ENCODE results near the gene COX7A2.

Gene COX7A2

GRCh38 chr6:75283907-75284631, 40.5 kb upstream of the COX7A2 start:
- intact Hi-C loops (cut with DNase I; ENCODE audit: low total_unique reads), result no loop called here
- no peaks in the 10 kb centered on the region for H3K27me3 ChIP-seq
- peaks cover 0 to 65% (median 28%) of the 10 kb centered on the region in 4 donors for H3K4me1 ChIP-seq
- peak overlapping the region; percentile 90 to 92 for H3K27ac ChIP-seq
- DNase-seq, result no peak
- no peak for TF ChIP-seq CTCF (IDR thresholded peaks at IDR 0.05)
- H3K4me3 ChIP-seq, result peak overlapping the region; percentile 79 to 89
- H3K36me3 ChIP-seq, result no peaks in the 10 kb centered on the region
- no peaks in the 10 kb centered on the region for H3K9me3 ChIP-seq

DNA sequence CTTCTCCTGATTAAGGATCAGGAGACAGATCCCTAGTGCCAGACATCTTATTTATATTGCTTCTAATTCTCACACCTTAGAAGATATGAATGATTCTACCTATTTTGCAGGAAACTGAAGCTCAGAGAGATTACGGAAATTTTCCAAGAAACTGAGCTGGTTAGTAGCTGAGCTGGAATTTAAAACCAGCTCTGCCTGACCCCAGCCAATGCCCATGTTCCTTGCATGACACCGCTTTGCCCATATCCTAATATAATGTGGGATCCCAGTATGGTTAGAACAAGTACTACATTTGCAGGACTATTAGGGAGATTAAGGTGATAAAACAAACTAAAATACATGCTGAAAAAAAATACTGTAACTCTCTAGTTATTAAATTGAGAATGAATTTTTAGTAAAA, 39.1 kb upstream of the COX7A2 start:
- no peaks in the 10 kb centered on the region for H3K27me3 ChIP-seq
- no peak for DNase-seq
- peak overlapping the region in 1 of 2 donors; percentile 8 for H3K27ac ChIP-seq
- no peak for TF ChIP-seq CTCF (IDR thresholded peaks at IDR 0.05)
- intact Hi-C loops (cut with DNase I; ENCODE audit: low total_unique reads), result no loop called here
- H3K36me3 ChIP-seq, result no peaks in the 10 kb centered on the region
- H3K4me1 ChIP-seq, result peaks cover 0 to 75% (median 31%) of the 10 kb centered on the region in 4 donors
- H3K9me3 ChIP-seq, result no peaks in the 10 kb centered on the region
- H3K4me3 ChIP-seq, result peak overlapping the region; percentile 79 to 89

- TF ChIP-seq CTCF (IDR thresholded peaks at IDR 0.05), result no peak
- intact Hi-C loops (cut with DNase I; ENCODE audit: low total_unique reads), result no loop called here
- Histone ChIP-seq H3K4me1 (peaks cover 0 to 73% (median 27%) of the 10 kb centered on the region in 4 donors), H3K27me3 (no peaks in the 10 kb centered on the region), H3K27ac (no peak overlapping the region), H3K9me3 (no peaks in the 10 kb centered on the region), H3K36me3 (no peaks in the 10 kb centered on the region), H3K4me3 (peak overlapping the region; percentile 79 to 89)
- no peak for DNase-seq
Measured at GRCh38 chr6:75281653-75282052, 38.1 kb upstream of the COX7A2 start.

DNA sequence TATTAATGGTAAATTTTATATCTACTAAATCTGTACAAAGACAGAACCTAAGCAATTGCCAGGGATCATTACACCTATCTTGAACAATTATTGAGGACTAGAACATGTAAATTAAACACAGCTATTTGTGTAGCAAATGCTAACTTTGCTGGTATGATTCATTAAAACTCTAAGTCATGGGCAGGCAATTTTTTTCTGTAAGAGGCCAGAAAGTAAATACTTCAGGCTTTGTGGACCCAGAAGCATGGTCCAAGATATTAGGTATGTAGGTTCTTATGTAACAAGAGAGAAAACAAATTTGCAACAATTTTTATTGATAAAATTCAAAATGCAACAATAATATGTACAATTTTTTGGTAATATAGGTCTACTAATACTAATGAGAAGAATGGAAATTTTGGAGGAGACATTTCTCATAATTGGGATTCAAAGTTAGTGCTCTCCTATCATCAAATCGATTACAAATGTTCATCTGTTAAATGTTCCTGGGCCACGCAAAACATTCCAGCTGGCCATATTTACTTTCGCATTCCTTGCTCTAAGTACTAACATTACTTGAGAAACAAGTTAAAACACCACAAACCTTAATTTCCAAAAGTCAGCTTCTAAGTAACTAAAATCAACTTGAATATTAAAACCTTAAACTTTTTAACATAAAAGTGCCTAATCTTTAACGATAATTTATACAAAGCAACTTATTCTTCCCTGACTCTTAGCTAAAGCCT, 36.7 kb upstream of the COX7A2 start:
- no peak for DNase-seq
- H3K27ac ChIP-seq, result no peak overlapping the region
- no peaks in the 10 kb centered on the region for H3K36me3 ChIP-seq
- no peak for TF ChIP-seq CTCF (IDR thresholded peaks at IDR 0.05)
- no peaks in the 10 kb centered on the region for H3K9me3 ChIP-seq
- peaks cover 0 to 66% (median 19%) of the 10 kb centered on the region in 4 donors for H3K4me1 ChIP-seq
- H3K27me3 ChIP-seq, result no peaks in the 10 kb centered on the region
- intact Hi-C loops (cut with DNase I; ENCODE audit: low total_unique reads), result no loop called here
- no peak overlapping the region for H3K4me3 ChIP-seq

GRCh38 chr6:75279418-75279817, 35.8 kb upstream of the COX7A2 start:
- intact Hi-C loops (cut with DNase I; ENCODE audit: low total_unique reads), result no loop called here
- DNase-seq, result no peak
- no peaks in the 10 kb centered on the region for H3K9me3 ChIP-seq
- H3K36me3 ChIP-seq, result no peaks in the 10 kb centered on the region
- no peak overlapping the region for H3K27ac ChIP-seq
- no peaks in the 10 kb centered on the region for H3K27me3 ChIP-seq
- H3K4me3 ChIP-seq, result no peak overlapping the region
- H3K4me1 ChIP-seq, result peaks cover 0 to 71% (median 19%) of the 10 kb centered on the region in 4 donors
- TF ChIP-seq CTCF (IDR thresholded peaks at IDR 0.05), result no peak
